Measurements from ENCODE around the gene FAM180B. TPM values are rescaled to one million over a fixed set of nuclear protein-coding genes. Genes with fewer than 3 reads are reported as not detected.
"Not testable (repeated sequence)": the region's sequence is repeated elsewhere in the genome, so short reads cannot be mapped to it uniquely, and the experiment has no call there.

Gene FAM180B, protein sequence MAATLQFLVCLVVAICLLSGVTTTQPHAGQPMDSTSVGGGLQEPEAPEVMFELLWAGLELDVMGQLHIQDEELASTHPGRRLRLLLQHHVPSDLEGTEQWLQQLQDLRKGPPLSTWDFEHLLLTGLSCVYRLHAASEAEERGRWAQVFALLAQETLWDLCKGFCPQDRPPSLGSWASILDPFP
- total RNA-seq = not detected

DNA sequence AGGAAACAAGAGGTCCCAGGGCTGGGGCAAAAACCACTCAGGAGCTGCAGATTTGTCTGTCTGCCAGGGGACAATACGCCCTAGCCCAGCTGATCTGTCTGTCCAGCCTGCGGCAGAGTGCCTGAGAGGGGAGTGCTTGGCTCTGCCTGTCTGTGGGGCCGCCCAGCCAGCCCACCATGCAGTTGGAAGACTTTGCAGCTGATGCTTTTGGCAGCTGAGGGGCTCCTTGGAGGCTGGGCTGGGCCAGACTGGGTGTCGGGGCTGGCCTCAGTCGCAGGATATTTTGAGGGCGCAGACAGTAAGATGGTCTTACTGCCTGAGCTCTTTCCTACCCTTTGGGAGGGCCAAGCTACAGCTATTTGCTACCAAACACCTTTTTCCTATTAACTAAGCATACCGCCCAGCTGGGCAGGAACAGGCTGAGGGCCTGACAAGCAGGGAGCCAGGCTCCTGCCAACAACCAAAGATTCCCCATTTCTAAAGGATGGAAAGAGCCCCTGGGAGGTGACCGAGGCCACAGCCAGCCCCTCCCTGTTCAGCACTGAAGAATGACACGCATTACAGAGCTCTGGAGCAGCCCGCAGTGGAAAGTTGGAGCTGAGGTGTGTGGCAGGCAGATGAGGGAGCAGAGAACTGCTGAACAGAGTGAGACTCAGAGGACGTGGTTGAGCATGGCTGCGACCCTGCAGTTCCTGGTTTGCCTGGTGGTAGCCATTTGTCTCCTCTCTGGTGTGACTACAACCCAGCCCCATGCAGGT, at the start of gene FAM180B:
Gene FAM180B (plus strand): TSS at position 581 of the 758 bp plus-strand sequence. CDS start 91 bp downstream, at position 672.
- peaks cover 13% of the 10 kb centered on the region for H3K4me1 ChIP-seq (ENCODE audit: insufficient read depth, low read length)
- no peak within 1 kb of the TSS for H3K4me3 ChIP-seq (ENCODE audit: low read length)
- no peaks in the 10 kb centered on the region for H3K9me3 ChIP-seq (ENCODE audit: low read depth, low read length)

DNA sequence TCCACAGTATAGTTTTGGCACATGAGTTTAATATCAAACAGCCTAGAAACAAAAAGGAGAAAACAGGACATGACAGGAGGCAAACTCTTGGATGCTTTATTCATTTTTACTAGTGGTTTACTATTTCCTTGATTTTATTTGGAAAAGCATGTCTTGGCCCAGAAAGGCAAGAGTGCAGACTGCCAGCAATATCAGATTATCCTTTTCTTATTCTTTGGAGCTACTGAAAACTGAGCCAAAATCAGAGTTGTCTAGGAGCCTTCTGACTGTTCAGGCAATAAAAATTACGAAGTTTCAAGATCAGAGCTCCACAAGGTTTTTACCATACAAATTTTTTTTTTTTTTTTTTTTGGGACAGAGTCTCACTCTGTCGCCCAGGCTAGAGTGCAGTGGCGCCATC, 49.6 kb upstream of the FAM180B start:
- Histone ChIP-seq H3K4me3 (ENCODE audit: low read length) (no peak overlapping the region), H3K27me3 (ENCODE audit: insufficient read depth, low read length) (no peaks in the 10 kb centered on the region), H3K9me3 (ENCODE audit: low read depth, low read length) (no peaks in the 10 kb centered on the region), H3K4me1 (ENCODE audit: insufficient read depth, low read length) (peaks cover 61% of the 10 kb centered on the region)

More for the DNA sequence above, at the start of gene FAM180B:
- H3K27me3 ChIP-seq (ENCODE audit: insufficient read depth, low read length) = no peaks in the 10 kb centered on the region

DNA sequence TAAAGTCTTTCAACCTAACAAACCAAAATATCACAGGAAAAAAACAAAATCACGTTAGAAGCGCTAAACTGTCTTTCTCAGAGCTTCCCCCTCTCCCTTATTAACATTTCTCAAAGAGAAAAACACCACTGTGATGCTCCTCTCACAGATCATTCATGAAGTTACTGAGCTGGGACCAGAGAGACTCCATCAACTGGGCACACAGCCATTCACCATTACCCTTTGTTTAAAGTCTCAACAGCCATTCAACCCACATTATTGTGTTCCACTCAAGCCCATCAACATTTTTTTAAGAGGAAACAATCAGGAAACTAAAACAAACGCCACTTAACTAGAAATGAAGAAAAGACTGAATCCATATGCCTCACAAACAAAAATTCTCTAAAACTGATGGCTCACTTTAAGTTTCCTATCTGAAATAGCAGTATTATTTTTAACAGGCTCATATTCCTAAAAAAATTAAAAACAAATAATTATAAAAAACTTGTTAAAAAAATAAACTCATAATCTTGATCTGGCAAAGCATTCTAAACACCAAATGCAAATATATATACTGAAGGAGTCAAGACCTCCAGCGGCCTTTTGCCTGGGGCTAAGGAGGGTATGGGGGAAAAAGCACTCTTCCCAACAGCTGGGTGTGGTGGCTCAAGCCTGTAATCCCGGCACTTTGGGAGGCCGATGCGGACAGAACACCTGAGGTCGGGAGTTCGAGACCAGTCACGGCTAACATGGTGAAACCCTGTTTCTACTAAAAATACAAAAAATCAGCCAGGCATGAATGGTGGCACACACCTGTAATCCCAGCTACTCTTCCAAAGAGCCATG, 47.5 kb upstream of the FAM180B start:
- Histone ChIP-seq H3K27me3 (ENCODE audit: insufficient read depth, low read length) (no peaks in the 10 kb centered on the region), H3K4me3 (ENCODE audit: low read length) (no peak overlapping the region), H3K9me3 (ENCODE audit: low read depth, low read length) (no peaks in the 10 kb centered on the region), H3K4me1 (ENCODE audit: insufficient read depth, low read length) (peaks cover 60% of the 10 kb centered on the region)

DNA sequence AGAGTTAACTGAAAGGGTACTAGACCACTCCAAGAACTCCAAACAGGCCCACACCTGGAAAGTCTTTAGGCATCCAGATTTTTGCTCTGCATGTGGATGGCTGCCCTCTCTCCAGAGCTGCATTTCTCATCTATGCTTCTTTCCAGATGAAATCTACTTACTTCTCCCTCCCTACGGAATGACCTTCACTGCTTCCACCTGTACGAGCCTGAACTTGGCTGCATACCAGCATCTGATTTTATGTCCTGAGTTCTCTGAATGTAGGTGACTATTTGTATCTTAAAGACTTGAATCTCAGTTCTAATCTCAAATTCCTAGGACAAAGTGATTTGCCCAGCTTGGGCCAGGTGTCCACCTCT, 46.8 kb upstream of the FAM180B start:
- peaks cover 56% of the 10 kb centered on the region for H3K4me1 ChIP-seq (ENCODE audit: insufficient read depth, low read length)
- no peaks in the 10 kb centered on the region for H3K27me3 ChIP-seq (ENCODE audit: insufficient read depth, low read length)
- no peak overlapping the region for H3K4me3 ChIP-seq (ENCODE audit: low read length)
- H3K9me3 ChIP-seq (ENCODE audit: low read depth, low read length) = no peaks in the 10 kb centered on the region

DNA sequence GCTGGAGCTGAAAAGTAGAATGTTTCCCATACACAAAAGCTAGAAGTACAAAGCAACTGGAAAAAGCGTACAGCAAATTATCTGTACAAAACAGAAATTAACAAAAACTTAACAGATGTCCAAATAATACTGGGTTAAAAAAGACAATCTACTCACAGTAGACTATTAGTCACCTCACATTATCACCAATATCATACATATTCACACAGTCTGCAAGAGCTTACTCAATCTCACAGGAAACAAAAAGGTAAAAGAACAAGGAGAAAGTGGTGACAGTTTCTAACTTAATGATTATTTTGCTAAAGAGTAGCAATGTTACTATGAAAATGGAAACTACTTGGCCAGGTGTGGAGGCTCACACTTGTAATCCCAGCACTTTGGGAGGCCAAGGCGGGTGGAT, 45.4 kb upstream of the FAM180B start:
- Histone ChIP-seq H3K4me3 (ENCODE audit: low read length) (no peak overlapping the region), H3K9me3 (ENCODE audit: low read depth, low read length) (no peaks in the 10 kb centered on the region), H3K4me1 (ENCODE audit: insufficient read depth, low read length) (peaks cover 57% of the 10 kb centered on the region), H3K27me3 (ENCODE audit: insufficient read depth, low read length) (no peaks in the 10 kb centered on the region)

DNA sequence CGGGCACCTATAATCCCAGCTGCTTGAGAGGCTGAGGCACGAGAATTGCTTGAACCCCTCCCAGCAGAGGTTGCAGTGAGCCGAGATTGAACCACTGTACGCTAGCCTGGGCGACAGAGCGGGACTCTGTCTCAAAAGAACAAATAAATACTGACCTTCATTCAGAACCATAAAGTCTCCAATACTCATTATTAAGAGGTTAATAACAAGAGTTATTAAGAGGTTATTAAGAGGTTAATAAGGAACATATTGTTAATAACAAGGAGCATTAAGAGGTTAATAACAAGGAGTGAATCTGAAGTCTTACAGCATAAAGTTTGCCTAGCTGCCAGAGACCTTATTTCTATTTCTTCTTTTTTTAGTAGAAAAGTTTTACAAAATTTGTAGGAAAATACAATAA, 41.2 kb upstream of the FAM180B start:
- peaks cover 71% of the 10 kb centered on the region for H3K4me1 ChIP-seq (ENCODE audit: insufficient read depth, low read length)
- no peaks in the 10 kb centered on the region for H3K27me3 ChIP-seq (ENCODE audit: insufficient read depth, low read length)
- no peak overlapping the region for H3K4me3 ChIP-seq (ENCODE audit: low read length)
- H3K9me3 ChIP-seq (ENCODE audit: low read depth, low read length) = no peaks in the 10 kb centered on the region

DNA sequence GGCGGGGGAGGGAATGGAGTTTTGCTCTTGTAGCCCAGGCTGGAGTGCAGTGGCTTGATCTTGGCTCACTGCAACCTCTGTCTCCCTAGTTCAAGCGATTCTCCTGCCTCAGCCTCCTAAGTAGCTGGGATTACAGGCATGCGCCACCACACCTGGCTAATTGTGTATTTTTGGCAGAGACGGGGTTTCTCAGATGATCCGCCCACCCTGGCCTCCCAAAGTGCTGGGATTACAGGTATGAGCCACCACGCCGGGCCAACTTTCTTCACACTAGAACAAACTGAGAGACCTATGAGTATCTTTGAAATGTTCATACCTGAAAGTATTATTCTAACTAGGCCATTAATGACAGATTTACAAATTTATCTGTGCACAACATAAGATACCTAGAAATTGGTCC, 40.2 kb upstream of the FAM180B start:
- not testable (repeated sequence) for H3K4me3 ChIP-seq (ENCODE audit: low read length); H3K27me3 ChIP-seq (ENCODE audit: insufficient read depth, low read length); H3K9me3 ChIP-seq (ENCODE audit: low read depth, low read length)
- H3K4me1 ChIP-seq (ENCODE audit: insufficient read depth, low read length) = peaks cover 74% of the 10 kb centered on the region

DNA sequence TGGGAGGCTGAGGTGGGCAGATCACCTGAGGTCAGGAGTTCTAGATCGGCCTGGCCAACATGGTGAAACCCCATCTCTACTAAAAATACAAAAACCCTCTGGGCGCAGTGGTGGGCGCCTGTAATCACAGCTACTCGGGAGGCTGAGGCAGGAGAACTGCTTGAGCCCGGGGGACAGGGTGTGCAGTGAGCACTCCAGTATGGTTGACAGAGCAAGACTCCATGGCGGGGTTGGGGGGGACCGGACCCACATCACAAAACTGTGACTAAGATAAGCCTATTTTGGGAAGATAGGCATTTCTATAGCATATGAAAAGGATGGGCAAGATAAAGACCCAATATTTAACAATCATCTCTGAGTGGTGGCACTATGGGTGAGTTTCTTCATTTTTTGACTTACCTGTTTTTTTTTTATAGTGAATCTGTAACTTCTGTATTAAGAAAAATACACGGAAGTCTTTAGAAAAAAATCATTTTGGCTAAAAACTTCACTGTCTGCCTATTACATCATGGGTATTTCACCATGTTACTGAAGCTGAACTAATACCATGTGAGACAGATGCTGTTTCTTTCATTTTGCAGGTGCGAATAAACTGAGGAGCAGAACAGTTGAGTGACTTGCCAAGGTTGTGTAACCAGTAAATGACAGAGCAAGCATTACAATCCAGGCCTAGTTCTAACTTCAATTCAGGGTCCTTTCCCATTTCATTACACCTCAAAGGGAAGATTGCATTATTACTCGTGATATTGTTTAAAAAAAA, 36.0 kb upstream of the FAM180B start:
- Histone ChIP-seq H3K4me1 (ENCODE audit: insufficient read depth, low read length) (peaks cover 64% of the 10 kb centered on the region), H3K9me3 (ENCODE audit: low read depth, low read length) (no peaks in the 10 kb centered on the region), H3K27me3 (ENCODE audit: insufficient read depth, low read length) (no peaks in the 10 kb centered on the region)

DNA sequence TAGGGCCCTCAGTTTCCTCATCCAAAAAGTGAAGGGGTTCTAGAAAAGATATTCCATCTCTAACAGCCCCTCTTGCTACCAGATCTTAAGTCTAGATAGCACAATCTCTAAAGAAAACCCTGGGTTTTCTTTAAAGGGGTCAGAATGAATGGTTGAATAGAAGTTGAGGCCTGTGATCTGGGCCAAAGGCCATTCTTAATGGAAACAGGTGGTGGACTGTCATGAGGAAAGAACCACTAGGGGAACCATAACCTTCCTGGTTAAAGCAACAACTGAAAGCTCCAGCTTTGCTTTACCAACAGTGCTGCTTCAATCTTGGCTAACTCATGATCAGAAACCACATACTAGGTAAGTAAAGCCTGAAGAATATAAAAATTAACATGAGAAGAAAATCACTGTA, 35.4 kb upstream of the FAM180B start:
- H3K4me1 ChIP-seq (ENCODE audit: insufficient read depth, low read length) = peaks cover 64% of the 10 kb centered on the region

More for the DNA sequence above, 36.0 kb upstream of the FAM180B start:
- H3K4me3 ChIP-seq (ENCODE audit: low read length) = peak overlapping the region; percentile 9

DNA sequence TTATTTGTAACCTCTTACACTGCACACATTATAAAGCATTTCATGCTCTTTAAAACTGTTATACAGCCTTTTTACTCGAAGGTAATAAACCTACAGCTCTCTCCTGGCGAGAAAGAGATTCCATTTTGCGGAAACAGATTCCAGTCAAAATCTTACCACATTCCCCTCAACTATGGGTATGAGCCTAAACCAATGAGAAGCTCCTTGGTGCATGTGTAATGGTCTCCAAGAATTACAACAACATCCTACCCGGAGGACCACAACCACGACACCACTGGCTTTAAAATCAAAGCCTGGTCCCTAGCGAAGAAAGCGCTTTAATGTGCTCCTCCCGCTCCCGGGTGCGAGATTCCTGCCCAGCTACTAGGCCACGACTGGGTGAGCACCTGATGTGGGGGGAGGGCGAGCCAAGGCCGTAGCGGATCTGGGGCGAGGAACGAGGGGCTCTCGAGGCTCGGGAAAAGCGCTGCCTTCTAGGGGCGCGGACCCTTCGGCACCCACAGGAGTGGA, 34.4 kb upstream of the FAM180B start:
- Histone ChIP-seq H3K9me3 (ENCODE audit: low read depth, low read length) (no peaks in the 10 kb centered on the region), H3K27me3 (ENCODE audit: insufficient read depth, low read length) (no peaks in the 10 kb centered on the region), H3K4me3 (ENCODE audit: low read length) (peak overlapping the region; percentile 94), H3K4me1 (ENCODE audit: insufficient read depth, low read length) (peaks cover 58% of the 10 kb centered on the region)

More for the DNA sequence above, 35.4 kb upstream of the FAM180B start:
- Histone ChIP-seq H3K27me3 (ENCODE audit: insufficient read depth, low read length) (no peaks in the 10 kb centered on the region), H3K9me3 (ENCODE audit: low read depth, low read length) (no peaks in the 10 kb centered on the region), H3K4me3 (ENCODE audit: low read length) (peak overlapping the region; percentile 9)

DNA sequence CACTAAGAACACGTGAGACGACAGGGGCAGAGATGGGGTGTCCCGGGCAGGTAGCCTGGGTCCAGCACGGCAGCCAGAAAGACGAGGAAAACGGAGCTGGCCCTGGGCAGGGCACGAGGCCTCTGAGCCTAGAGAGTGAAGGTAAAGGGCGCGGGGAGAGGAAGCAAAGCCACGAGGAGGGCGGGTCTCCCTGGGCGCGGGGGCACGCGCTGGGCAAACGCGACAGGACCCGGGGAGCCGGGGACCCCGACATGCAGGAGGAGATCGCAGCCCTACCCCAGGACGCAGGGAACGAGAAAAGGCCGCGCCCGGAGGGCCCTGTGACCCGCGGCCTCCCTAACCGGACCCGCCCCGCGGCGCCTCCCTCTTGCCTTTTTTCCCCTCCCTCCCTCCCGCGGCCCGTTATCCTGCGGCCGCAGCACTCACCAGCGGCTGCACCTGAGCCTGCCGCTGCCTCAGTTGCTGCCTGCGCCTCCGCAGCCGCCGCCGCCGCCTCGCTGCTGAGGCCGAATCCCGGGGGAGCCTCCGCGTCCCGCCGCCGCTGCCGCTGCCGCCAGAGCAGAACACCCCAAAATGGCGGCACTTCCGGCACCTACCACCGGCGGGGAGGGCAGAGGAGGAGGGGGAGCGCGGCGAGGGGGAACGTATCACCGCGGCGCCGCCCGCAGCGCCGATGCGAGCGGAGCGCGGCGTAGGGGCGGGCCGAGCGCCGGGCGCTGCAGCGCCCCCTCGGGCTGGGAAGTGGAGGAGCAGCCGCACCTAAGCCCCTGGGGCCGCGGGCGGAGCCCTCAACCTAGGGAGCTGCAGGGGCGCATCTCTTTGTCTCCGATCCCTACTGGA, 33.7 kb upstream of the FAM180B start, which contains the start of gene CELF1:
Gene CELF1 (minus strand): TSS at position 567 of the 840 bp plus-strand sequence. CDS start 53,609 bp downstream, outside the sequence.
- Histone ChIP-seq H3K9me3 (ENCODE audit: low read depth, low read length) (no peaks in the 10 kb centered on the region), H3K27me3 (ENCODE audit: insufficient read depth, low read length) (no peaks in the 10 kb centered on the region), H3K4me3 (ENCODE audit: low read length) (peak within 1 kb of the TSS; percentile 94), H3K4me1 (ENCODE audit: insufficient read depth, low read length) (peaks cover 51% of the 10 kb centered on the region)

DNA sequence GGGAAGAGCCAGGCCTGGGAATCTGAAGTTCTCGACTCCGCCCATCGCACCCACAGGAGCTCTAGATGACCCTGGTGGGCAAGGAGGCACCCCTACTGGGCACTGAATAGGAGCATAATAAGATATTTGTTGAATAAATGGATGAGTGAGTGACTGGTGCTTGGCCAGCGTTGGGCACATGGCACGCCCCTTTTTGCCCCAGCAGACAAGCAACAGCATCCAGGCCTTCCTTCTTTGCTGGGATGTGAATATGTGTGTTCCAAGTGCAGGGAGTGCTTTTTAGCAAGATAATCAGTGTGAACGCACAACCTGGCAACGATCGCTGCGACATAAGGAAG, 33.1 kb upstream of the FAM180B start:
- Histone ChIP-seq H3K4me3 (ENCODE audit: low read length) (peak overlapping the region; percentile 94), H3K27me3 (ENCODE audit: insufficient read depth, low read length) (no peaks in the 10 kb centered on the region), H3K4me1 (ENCODE audit: insufficient read depth, low read length) (peaks cover 45% of the 10 kb centered on the region), H3K9me3 (ENCODE audit: low read depth, low read length) (no peaks in the 10 kb centered on the region)

DNA sequence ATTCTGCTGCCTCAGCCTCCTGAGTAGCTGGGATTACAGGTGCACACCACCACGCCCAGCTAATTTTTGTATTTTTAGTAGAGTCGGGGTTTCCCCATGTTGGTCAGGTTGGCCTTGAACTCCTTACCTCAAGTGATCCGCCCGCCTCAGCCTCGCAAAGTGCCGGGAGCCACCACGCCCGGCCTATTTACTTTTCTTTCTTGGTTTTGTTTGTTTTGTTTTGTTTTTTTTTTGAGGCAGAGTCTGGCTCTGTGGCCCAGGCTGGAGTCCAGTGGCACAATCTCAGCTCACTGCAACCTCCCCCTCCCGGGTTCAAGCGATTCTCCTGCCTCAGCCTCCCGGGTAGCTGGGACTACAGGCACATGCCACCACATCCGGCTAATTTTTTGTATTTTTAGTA, 29.5 kb upstream of the FAM180B start:
- H3K4me1 ChIP-seq (ENCODE audit: insufficient read depth, low read length) = peaks cover 18% of the 10 kb centered on the region
- not testable (repeated sequence) for H3K27me3 ChIP-seq (ENCODE audit: insufficient read depth, low read length); H3K4me3 ChIP-seq (ENCODE audit: low read length)

DNA sequence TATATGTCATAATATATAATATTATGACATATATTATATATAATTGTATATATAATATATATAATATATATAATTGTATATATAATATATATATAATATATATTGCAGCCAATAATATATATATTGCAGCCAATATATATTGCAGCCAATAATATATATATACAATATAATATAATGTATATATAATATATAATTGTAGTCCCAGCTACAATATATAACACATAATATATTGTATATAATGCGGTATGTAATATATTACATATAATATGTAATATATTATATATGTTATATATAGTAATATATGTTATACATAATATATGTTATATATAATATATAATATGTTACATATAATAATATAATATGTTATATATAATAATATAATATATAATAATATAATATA, 27.8 kb upstream of the FAM180B start:
- Histone ChIP-seq H3K27me3 (ENCODE audit: insufficient read depth, low read length) (no peaks in the 10 kb centered on the region), H3K9me3 (ENCODE audit: low read depth, low read length) (no peaks in the 10 kb centered on the region), H3K4me1 (ENCODE audit: insufficient read depth, low read length) (peaks cover 9% of the 10 kb centered on the region), H3K4me3 (ENCODE audit: low read length) (no peak overlapping the region)

More for the DNA sequence above, 29.5 kb upstream of the FAM180B start:
- H3K9me3 ChIP-seq (ENCODE audit: low read depth, low read length) = not testable (repeated sequence)
